BLaER1 treated with 17β-estradiol and CSF1 and Interleukin-3, amounts not matched to agents 10 nM and 100 nM (cell line): ENCODE results near the gene WFDC12.

Experiments
- H3K27ac ChIP-seq, 11 experiments: shearing (Covaris generic); formaldehyde crosslinking; 2 replicates each; pipeline ENCODE4 v1.8.1; 2022
- H3K27me3 ChIP-seq, 11 experiments: shearing (Covaris generic); formaldehyde crosslinking; 2 replicates each; pipeline ENCODE4 v1.8.1; 2022
- H3K36me3 ChIP-seq, 11 experiments: shearing (Covaris generic); formaldehyde crosslinking; 2 replicates each; pipeline ENCODE4 v1.8.1; 2022
- H3K4me1 ChIP-seq, 10 experiments: shearing (Covaris generic); formaldehyde crosslinking; 2 replicates each; pipeline ENCODE4 v1.8.1; 2022
- H3K4me2 ChIP-seq, 11 experiments: shearing (Covaris generic); formaldehyde crosslinking; 2 replicates each; pipeline ENCODE4 v1.8.1; 2022
- H3K4me3 ChIP-seq, 10 experiments: shearing (Covaris generic); formaldehyde crosslinking; 2 replicates each; pipeline ENCODE4 v1.8.1; 2022
- H3K9ac ChIP-seq, 11 experiments: shearing (Covaris generic); formaldehyde crosslinking; 2 replicates each; pipeline ENCODE4 v1.8.1; 2022
- H3K9me3 ChIP-seq, 11 experiments: shearing (Covaris generic); formaldehyde crosslinking; replicated peaks in 1 of 11; 2 replicates each; pipeline ENCODE4 v1.8.1; 2022
- H4K20me1 ChIP-seq, 11 experiments: shearing (Covaris generic); formaldehyde crosslinking; 2 replicates each; pipeline ENCODE4 v1.8.1; 2022
- Cebpa-rat ChIP-seq, 11 experiments: shearing (Covaris generic); IDR thresholded peaks; 2 replicates each; pipeline ENCODE4 v1.8.1; 2022

The WFDC12 gene

GRCh38 chr20:45090481-45090880, 33.8 kb downstream of the WFDC12 start:
- H3K4me1 ChIP-seq: peaks cover 7 to 22% (median 17%) of the 10 kb centered on the region in 10 experiments; a peak in 17 of 20 replicates
- H3K9ac ChIP-seq: no peak overlapping the region
- no peak overlapping the region for H3K4me3 ChIP-seq
- H4K20me1 ChIP-seq: no peaks in the 10 kb centered on the region; a peak in 1 of 22 replicates
- H3K27ac ChIP-seq: no peak overlapping the region
- no peaks in the 10 kb centered on the region for H3K27me3 ChIP-seq
- H3K9me3 ChIP-seq: 0 out of 22 replicates have a peak, but pooled peaks cover 0 to 5% (median 0%) of the 10 kb centered on the region in 11 experiments
- H3K4me2 ChIP-seq: 0 out of 22 replicates have a peak overlapping the region, but pooled peaks of 1 of the 11 experiments have one; percentile 30
- peaks cover 0 to 17% (median 7%) of the 10 kb centered on the region in 11 experiments; a peak in 9 of 22 replicates for H3K36me3 ChIP-seq
- TF ChIP-seq Cebpa-rat (IDR thresholded peaks at IDR 0.05): no peak

DNA sequence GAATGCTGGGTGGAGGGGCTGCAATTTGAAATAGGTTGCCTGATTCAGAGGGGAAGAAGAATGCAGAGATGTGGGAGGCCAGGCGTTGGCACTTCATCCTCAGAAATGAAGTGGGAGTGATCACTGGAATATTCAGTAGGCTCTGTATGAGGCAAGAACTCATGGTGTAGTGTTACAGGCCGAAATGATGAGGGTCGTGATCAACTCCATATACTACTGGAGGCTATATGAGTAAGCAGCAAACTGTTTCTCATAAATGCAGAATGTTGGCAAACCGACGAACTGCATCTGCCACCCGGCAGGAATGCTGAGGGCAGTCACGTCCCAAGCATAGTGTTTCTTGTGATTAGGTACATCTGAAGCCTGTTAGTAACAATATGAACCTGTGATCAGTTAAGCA, 36.0 kb downstream of the WFDC12 start:
- Histone ChIP-seq H4K20me1 (no peaks in the 10 kb centered on the region), H3K4me2 (no peak overlapping the region), H3K9ac (no peak overlapping the region)

GRCh38 chr20:45087814-45088213, 36.5 kb downstream of the WFDC12 start:
- H3K36me3 ChIP-seq: peaks cover 2 to 31% (median 12%) of the 10 kb centered on the region in 11 experiments; a peak in 20 of 22 replicates
- 0 out of 22 replicates have a peak overlapping the region, but pooled peaks of 1 of the 11 experiments have one; percentile 27 for H3K4me2 ChIP-seq
- H3K4me3 ChIP-seq: no peak overlapping the region
- H3K27me3 ChIP-seq: no peaks in the 10 kb centered on the region
- TF ChIP-seq Cebpa-rat (IDR thresholded peaks at IDR 0.05): no peak
- H3K4me1 ChIP-seq: peaks cover 7 to 27% (median 22%) of the 10 kb centered on the region in 10 experiments; a peak in 17 of 20 replicates
- no peak overlapping the region for H3K27ac ChIP-seq
- no peaks in the 10 kb centered on the region for H4K20me1 ChIP-seq
- H3K9ac ChIP-seq: no peak overlapping the region
- peaks cover under 1 to 7% (median 3%) of the 10 kb centered on the region in 11 experiments; a peak in 18 of 22 replicates for H3K9me3 ChIP-seq

More for the DNA sequence above, 36.0 kb downstream of the WFDC12 start:
- peaks cover 0 to 27% (median 7%) of the 10 kb centered on the region in 11 experiments; a peak in 11 of 22 replicates for H3K36me3 ChIP-seq
- H3K4me3 ChIP-seq: no peak overlapping the region
- TF ChIP-seq Cebpa-rat (IDR thresholded peaks at IDR 0.05): no peak
- no peak overlapping the region for H3K27ac ChIP-seq
- H3K4me1 ChIP-seq: peaks cover 7 to 27% (median 22%) of the 10 kb centered on the region in 10 experiments; a peak in 17 of 20 replicates
- no peaks in the 10 kb centered on the region for H3K27me3 ChIP-seq
- 0 out of 22 replicates have a peak, but pooled peaks cover 0 to 5% (median 0%) of the 10 kb centered on the region in 11 experiments for H3K9me3 ChIP-seq

DNA sequence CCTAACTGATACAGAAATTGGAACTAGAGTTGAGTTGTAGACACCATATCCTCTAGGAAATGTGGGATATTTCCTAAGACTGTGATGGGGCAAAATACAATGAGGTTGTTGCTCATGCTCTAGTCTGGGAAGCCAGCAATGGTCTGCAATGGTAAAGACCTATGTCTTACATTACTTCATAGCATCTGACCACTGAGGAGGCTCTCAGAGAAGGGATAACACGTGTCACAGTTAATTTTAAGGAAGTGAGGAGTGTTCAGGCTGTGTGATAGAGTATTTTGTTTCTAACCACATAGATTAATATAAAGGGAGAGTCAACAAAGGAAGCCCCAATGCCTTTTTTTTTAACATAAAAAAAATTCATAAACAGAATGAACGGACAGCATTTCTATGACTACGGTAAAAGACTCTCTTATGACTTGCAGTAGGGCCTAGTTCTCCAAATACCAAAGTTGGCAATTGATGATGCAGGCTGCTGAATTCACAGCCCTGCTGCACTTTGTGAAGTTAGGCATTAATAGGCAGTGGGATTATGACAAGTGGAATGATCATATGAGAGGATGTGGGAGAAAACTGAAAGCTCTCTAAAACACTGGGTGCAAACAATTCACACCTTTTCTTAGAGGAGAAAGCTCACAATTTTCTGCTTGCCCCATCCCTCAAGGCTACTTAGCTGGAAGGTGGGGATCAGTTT, 37.0 kb downstream of the WFDC12 start:
- Histone ChIP-seq H3K4me2 (peak overlapping the region in 1 of 11 experiments; percentile 27; a peak in 1 of 22 replicates), H3K4me1 (peaks cover 7 to 27% (median 22%) of the 10 kb centered on the region in 10 experiments; a peak in 17 of 20 replicates), H3K9me3 (peaks cover 6 to 13% (median 8%) of the 10 kb centered on the region in 11 experiments; a peak in 21 of 22 replicates), H3K36me3 (peaks cover 8 to 37% (median 17%) of the 10 kb centered on the region in 11 experiments), H3K27me3 (no peaks in the 10 kb centered on the region), H3K9ac (no peak overlapping the region), H3K4me3 (no peak overlapping the region), H4K20me1 (no peaks in the 10 kb centered on the region), H3K27ac (no peak overlapping the region)
- no peak for TF ChIP-seq Cebpa-rat (IDR thresholded peaks at IDR 0.05)

DNA sequence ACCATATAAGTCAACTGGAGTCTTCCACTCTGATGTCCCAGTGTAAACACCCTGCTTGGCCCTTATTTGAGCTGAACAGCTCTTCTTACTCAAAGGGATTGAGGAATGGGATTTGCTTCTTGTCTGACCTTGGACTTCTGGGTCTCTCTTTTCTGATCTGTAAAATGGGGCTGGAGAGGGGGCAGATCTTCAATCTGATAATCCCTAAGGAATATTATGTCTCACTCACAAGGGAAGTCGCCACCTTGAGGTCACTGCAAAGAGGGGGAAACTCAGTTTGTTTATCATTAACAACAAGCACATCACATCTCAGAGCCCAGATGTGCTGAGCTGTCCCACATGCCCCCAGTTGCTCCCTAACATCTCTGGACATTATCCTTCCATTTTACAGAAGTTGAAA, 38.4 kb downstream of the WFDC12 start:
- Histone ChIP-seq H3K27ac (no peak overlapping the region), H3K9me3 (peaks cover 17 to 24% (median 18%) of the 10 kb centered on the region in 11 experiments), H3K4me3 (no peak overlapping the region), H3K9ac (no peak overlapping the region), H4K20me1 (no peaks in the 10 kb centered on the region), H3K36me3 (peaks cover 21 to 51% (median 31%) of the 10 kb centered on the region in 11 experiments), H3K4me1 (peaks cover 0 to 15% (median 12%) of the 10 kb centered on the region in 10 experiments; a peak in 16 of 20 replicates), H3K4me2 (peak overlapping the region in 3 of 11 experiments; percentile 5 to 51 (median 23); a peak in 4 of 22 replicates), H3K27me3 (no peaks in the 10 kb centered on the region)
- no peak for TF ChIP-seq Cebpa-rat (IDR thresholded peaks at IDR 0.05)

DNA sequence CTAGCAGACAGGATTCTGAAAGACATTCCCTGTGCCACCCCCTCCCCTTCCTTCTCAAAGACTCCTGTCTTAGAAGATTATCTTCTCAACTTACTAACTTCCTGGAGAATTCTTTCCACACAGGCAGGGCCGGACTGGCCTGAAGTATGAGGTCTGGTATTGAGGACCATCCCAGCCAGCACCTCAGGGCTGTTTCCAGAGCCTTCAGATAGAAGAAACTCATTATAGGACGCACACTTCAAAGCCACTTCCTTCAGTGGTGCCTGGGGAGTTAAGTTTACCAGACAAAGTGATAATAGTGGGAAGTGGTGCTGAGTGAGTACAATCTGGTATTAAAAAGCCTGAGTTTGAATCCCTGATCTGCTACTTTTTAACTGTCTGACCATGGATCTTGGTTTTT, 39.0 kb downstream of the WFDC12 start:
- Histone ChIP-seq H3K4me2 (peak overlapping the region in 6 of 11 experiments; percentile 5 to 51 (median 28); a peak in 8 of 22 replicates), H3K9me3 (peaks cover 17 to 24% (median 18%) of the 10 kb centered on the region in 11 experiments), H3K9ac (no peak overlapping the region), H3K4me1 (peaks cover 0 to 13% (median 10%) of the 10 kb centered on the region in 10 experiments; a peak in 14 of 20 replicates), H3K27me3 (no peaks in the 10 kb centered on the region), H3K36me3 (peaks cover 26 to 56% (median 37%) of the 10 kb centered on the region in 11 experiments), H4K20me1 (no peaks in the 10 kb centered on the region), H3K27ac (no peak overlapping the region), H3K4me3 (no peak overlapping the region)
- TF ChIP-seq Cebpa-rat (IDR thresholded peaks at IDR 0.05): no peak

DNA sequence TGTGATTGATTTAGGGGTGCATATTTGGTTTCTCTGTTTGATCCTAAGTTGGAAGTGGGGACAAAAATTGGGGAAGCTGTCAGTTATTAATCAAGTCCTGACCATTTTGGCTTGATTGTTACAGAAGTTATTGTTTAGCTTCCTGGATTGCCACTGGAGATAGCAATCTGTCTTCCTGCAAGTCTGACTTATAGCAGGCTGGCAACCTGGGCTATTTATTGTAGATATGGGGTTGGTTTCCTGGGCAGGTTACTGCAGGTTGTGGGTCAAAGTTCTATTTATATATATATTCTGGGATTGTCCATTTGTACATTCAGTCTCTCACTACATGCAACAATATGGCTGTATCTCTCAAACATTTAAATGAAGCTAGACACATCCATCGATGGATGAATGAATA, 41.1 kb downstream of the WFDC12 start:
- H3K9me3 ChIP-seq: peaks cover 17 to 24% (median 18%) of the 10 kb centered on the region in 11 experiments
- H3K4me3 ChIP-seq: no peak overlapping the region
- TF ChIP-seq Cebpa-rat (IDR thresholded peaks at IDR 0.05): no peak
- H3K27ac ChIP-seq: no peak overlapping the region
- H3K4me1 ChIP-seq: peaks cover 0 to 13% (median 10%) of the 10 kb centered on the region in 10 experiments; a peak in 14 of 20 replicates
- H3K27me3 ChIP-seq: no peaks in the 10 kb centered on the region
- no peaks in the 10 kb centered on the region for H4K20me1 ChIP-seq
- H3K4me2 ChIP-seq: no peak overlapping the region
- no peak overlapping the region for H3K9ac ChIP-seq
- peaks cover 48 to 74% (median 59%) of the 10 kb centered on the region in 11 experiments for H3K36me3 ChIP-seq

DNA sequence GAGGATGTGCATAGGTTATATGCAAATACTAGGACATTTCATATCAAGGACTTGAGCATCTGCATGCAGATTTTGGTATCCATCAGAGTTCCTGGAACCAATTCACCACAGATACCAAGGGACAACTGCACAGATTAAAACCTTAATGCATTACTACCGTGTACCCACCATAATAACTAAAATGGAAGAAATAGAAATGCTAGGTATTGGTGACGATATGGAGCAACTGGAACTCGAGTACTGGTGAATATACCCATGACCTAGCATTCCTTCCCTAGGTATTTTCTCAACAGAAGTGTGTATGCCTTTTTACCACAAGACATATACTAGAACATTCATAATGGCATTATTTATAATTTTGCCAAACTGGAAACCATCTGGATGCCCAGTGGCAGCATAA, 41.8 kb downstream of the WFDC12 start:
- Histone ChIP-seq H4K20me1 (peaks cover 0 to 2% (median 0%) of the 10 kb centered on the region in 11 experiments; a peak in 1 of 22 replicates), H3K36me3 (peaks cover 54 to 81% (median 65%) of the 10 kb centered on the region in 11 experiments), H3K9me3 (peaks cover 17 to 24% (median 18%) of the 10 kb centered on the region in 11 experiments), H3K4me3 (no peak overlapping the region), H3K4me2 (no peak overlapping the region), H3K4me1 (peaks cover 0 to 13% (median 10%) of the 10 kb centered on the region in 10 experiments; a peak in 14 of 20 replicates), H3K27ac (no peak overlapping the region), H3K27me3 (no peaks in the 10 kb centered on the region), H3K9ac (no peak overlapping the region)
- no peak for TF ChIP-seq Cebpa-rat (IDR thresholded peaks at IDR 0.05)
